NCI-H2107 treated with DMSO at 0.1 percent for 48 hours (cell line): ENCODE data around the gene ANKS1B.
"Not testable (repeated sequence)": the region's sequence is repeated elsewhere in the genome, so short reads cannot be mapped to it uniquely, and the experiment has no call there.

ENCODE experiments used
- DNase-seq: peaks from one replicate; lab custom pipeline; 2025; ENCODE audit not compliant: unreplicated experiment; lab: John Stamatoyannopoulos, UW

The ANKS1B gene

GRCh38 chr12:98847242-98847641 is 1137.5 kb downstream of the ANKS1B start:
- DNase-seq = no peak

GRCh38 chr12:98845957-98846356 is 1138.8 kb downstream of the ANKS1B start:
- DNase-seq = no peak

- no peak for DNase-seq
These were observed 1144.4 kb downstream of the ANKS1B start for GRCh38 chr12:98840325-98840724.

GRCh38 chr12:98838231-98838647 is 1146.5 kb downstream of the ANKS1B start:
- DNase-seq = no peak

GRCh38 chr12:98837134-98837752 is 1147.5 kb downstream of the ANKS1B start:
- DNase-seq = not testable (repeated sequence)

GRCh38 chr12:98830657-98831056 is 1154.1 kb downstream of the ANKS1B start:
- DNase-seq = no peak

- DNase-seq = no peak
These were observed 1155.7 kb downstream of the ANKS1B start for GRCh38 chr12:98828802-98829600.

- DNase-seq = no peak
These were observed 1161.7 kb downstream of the ANKS1B start for GRCh38 chr12:98823012-98823411.

GRCh38 chr12:98821866-98822265 is 1162.9 kb downstream of the ANKS1B start:
- no peak for DNase-seq

- no peak for DNase-seq
These were observed 1163.5 kb downstream of the ANKS1B start for GRCh38 chr12:98821232-98821631.

GRCh38 chr12:98819821-98820404 is 1164.8 kb downstream of the ANKS1B start:
- no peak for DNase-seq

GRCh38 chr12:98819071-98819470 is 1165.7 kb downstream of the ANKS1B start:
- DNase-seq = no peak

- no peak for DNase-seq
These were observed 1166.5 kb downstream of the ANKS1B start for GRCh38 chr12:98818239-98818638.

GRCh38 chr12:98817742-98818141 is 1167.0 kb downstream of the ANKS1B start:
- DNase-seq = no peak

- no peak for DNase-seq
These were observed 1168.0 kb downstream of the ANKS1B start for GRCh38 chr12:98816720-98817119.

- DNase-seq = no peak
These were observed 1170.5 kb downstream of the ANKS1B start for GRCh38 chr12:98814254-98814653.

- no peak for DNase-seq
These were observed 1172.5 kb downstream of the ANKS1B start for GRCh38 chr12:98812225-98812624.

GRCh38 chr12:98808243-98808875 is 1176.4 kb downstream of the ANKS1B start:
- no peak for DNase-seq

GRCh38 chr12:98807187-98807586 is 1177.5 kb downstream of the ANKS1B start:
- no peak for DNase-seq

- no peak for DNase-seq
These were observed 1181.1 kb downstream of the ANKS1B start for GRCh38 chr12:98803468-98804209.

GRCh38 chr12:98799822-98800221 is 1184.9 kb downstream of the ANKS1B start:
- no peak for DNase-seq
